Spleen (tissue), 7 donors: ENCODE results near the gene RAB25.

Experiments used
- CTCF ChIP-seq, 11 experiments: fragments of 200-600 bp in 7 of 11; fragments of 450-650 bp in 4 of 11; sonication (generic) in 4 of 11; IDR thresholded peaks in 8 of 11; conservative IDR thresholded peaks in 3 of 11; 1 replicate in 7 of 11; 2 replicates in 4 of 11; pipeline versions ENCODE4 v1.4.0 to v1.8.0; 2016 to 2021; ENCODE audit warnings: antibody characterized with exemption in 11 of 11, inconsistent platforms in 4 of 11, mild to moderate bottlenecking in 1 of 11
- POLR2A ChIP-seq, 3 donors: fragments of 450-650 bp; IDR thresholded peaks; one replicate each; pipeline ENCODE4 v1.5.1; 2017; ENCODE audit warnings: antibody characterized with exemption in 3 of 3, mild to moderate bottlenecking in 1 of 3
- POLR2AphosphoS5 ChIP-seq, 3 donors: sonication (generic); formaldehyde crosslinking; IDR thresholded peaks; one replicate each; pipeline ENCODE4 v1.5.1; 2017; ENCODE audit warnings: antibody characterized with exemption in 3 of 3
- donor health status: DM: no; HTN: no; CAD: no; lungs with moderate emphysema.
- donor health status: DM: no; HTN: no; CAD: no.
- donor health status: DM: no; HTN: no; CAD: no.

- TF ChIP-seq CTCF (IDR thresholded peaks at IDR 0.05 in 8 of 11, conservative IDR thresholded peaks at IDR 0.05 in 3 of 11), result no peak
- no peak for TF ChIP-seq POLR2AphosphoS5 (IDR thresholded peaks at IDR 0.05)
- no peak for TF ChIP-seq POLR2A (IDR thresholded peaks at IDR 0.05)
Observed at GRCh38 chr1:156051011-156051725, 9.8 kb upstream of the RAB25 start.
